GM12878 (cell line): ENCODE results near the gene GREB1. TPM values are rescaled to one million over a fixed set of nuclear protein-coding genes. Genes with fewer than 3 reads are reported as not detected.

ENCODE experiments used
- ATAC-seq: fragments of 200-7000 bp; cut with Tn5 transposase; 3 replicates; pipeline ENCODE4 v1.9.1; 2020; ENCODE audit warnings: mild to moderate bottlenecking, moderate library complexity
- BruUV-seq: library from RNA; stranded (reverse); fragments of 400-500 nt; replicated peaks from 2 replicates; lab custom pipeline; 2021; lab: Mats Ljungman, UMichigan
- CTCF ChIA-PET: fragments of 300-600 bp; sonication (Branson Sonifier 250); formaldehyde crosslinking; extraction: SDS; loops from one replicate; lab custom pipeline; 2021; ENCODE audit warnings: inconsistent platforms; lab: Yijun Ruan, JAX
- POLR2A ChIA-PET: fragments of 350-600 bp; formaldehyde crosslinking; extraction: SDS; loops from one replicate; lab custom pipeline; 2021; ENCODE audit warnings: inconsistent platforms; lab: Charles Lee
- RAD21 ChIA-PET: fragments of 300-600 bp; sonication (Branson Sonifier 250); formaldehyde crosslinking; loops from one replicate; lab custom pipeline; 2023; ENCODE audit warnings: antibody characterized with exemption; ENCODE audit not compliant: unreplicated experiment; lab: Charles Lee
- SMC1A ChIA-PET: fragments of 300-600 bp; sonication (Branson Sonifier 250); formaldehyde crosslinking; loops from one replicate; lab custom pipeline; 2023; ENCODE audit not compliant: unreplicated experiment, uncharacterized antibody; lab: Charles Lee
- DNase-seq: peaks from one replicate; pipeline ENCODE4 v3.0.0-alpha.2; 2011; ENCODE audit warnings: low read depth, low spot score
- FAIRE-seq: peaks from 3 replicates; lab custom pipeline; 2011; peaks lifted over from hg19 to GRCh38; lab: Jason Lieb, UNC
- H2AFZ ChIP-seq: 2 replicates; pipeline ENCODE4 v1.6.0; 2011; ENCODE audit warnings: low read depth, low read length, control low read depth; ENCODE audit not compliant: control insufficient read depth
- H3K27ac ChIP-seq: 2 replicates; pipeline ENCODE4 v1.5.1; 2011; ENCODE audit warnings: control low read depth; ENCODE audit not compliant: control insufficient read depth, insufficient read depth
- H3K27me3 ChIP-seq, 2 experiments: replicated peaks in 1 of 2; 2 replicates each; pipeline versions ENCODE4 v1.6.0 to v1.6.1; 2011; ENCODE audit warnings: low read length in 1 of 2; ENCODE audit not compliant: control insufficient read depth in 2 of 2, insufficient read depth in 2 of 2
- H3K36me3 ChIP-seq, 2 experiments: 2 replicates each; pipeline ENCODE4 v1.5.1; 2011; ENCODE audit warnings: low read length in 1 of 2; ENCODE audit not compliant: control insufficient read depth in 2 of 2, insufficient read depth in 2 of 2
- H3K4me1 ChIP-seq: 2 replicates; pipeline ENCODE4 v1.6.1; 2011; ENCODE audit warnings: mild to moderate bottlenecking, low read length, moderate library complexity, mixed read lengths; ENCODE audit not compliant: control insufficient read depth, insufficient read depth
- H3K4me2 ChIP-seq: 2 replicates; pipeline ENCODE4 v1.6.0; 2011; ENCODE audit warnings: control low read depth; ENCODE audit not compliant: control insufficient read depth, insufficient read depth
- H3K4me3 ChIP-seq: fragments of 200-600 bp; sonication (generic); 2 replicates; pipeline ENCODE4 v1.5.1; 2016
- H3K79me2 ChIP-seq: 2 replicates; pipeline ENCODE4 v1.6.0; 2011; ENCODE audit warnings: low read length; ENCODE audit not compliant: control insufficient read depth, insufficient read depth
- H3K9ac ChIP-seq: 2 replicates; pipeline ENCODE4 v1.8.0; 2011; ENCODE audit warnings: low read length, control low read depth, mixed read lengths; ENCODE audit not compliant: control insufficient read depth, insufficient read depth
- H3K9me3 ChIP-seq: replicated peaks from 3 replicates; pipeline ENCODE4 v1.5.1; 2011; ENCODE audit warnings: mild to moderate bottlenecking, low read length; ENCODE audit not compliant: control insufficient read depth, insufficient read depth
- H4K20me1 ChIP-seq: 2 replicates; pipeline ENCODE4 v1.6.0; 2011; ENCODE audit not compliant: control insufficient read depth, insufficient read depth
- E4F1 ChIP-seq: fragments of 450-650 bp; IDR thresholded peaks from 2 replicates; pipeline ENCODE4 v1.6.1; 2018; ENCODE audit warnings: borderline replicate concordance, mild to moderate bottlenecking; ENCODE audit not compliant: partially characterized antibody
- EZH2 ChIP-seq: IDR thresholded peaks from 2 replicates; pipeline ENCODE4 v1.6.1; 2012; ENCODE audit warnings: low read depth, mild to moderate bottlenecking, control low read depth, inconsistent platforms, low read length, borderline replicate concordance; ENCODE audit not compliant: control insufficient read depth
- IRF4 ChIP-seq: IDR thresholded peaks from 2 replicates; pipeline ENCODE4 v1.6.1; 2011; ENCODE audit warnings: low read depth, low read length
- KAT2A ChIP-seq: conservative IDR thresholded peaks from 2 replicates; pipeline ENCODE4 v1.6.1; 2011; ENCODE audit warnings: low read depth, low read length; ENCODE audit not compliant: control insufficient read depth
- MYC ChIP-seq: IDR thresholded peaks from 2 replicates; pipeline ENCODE4 v1.6.1; 2011; ENCODE audit warnings: mild to moderate bottlenecking, low read length, moderate library complexity, inconsistent platforms; ENCODE audit not compliant: insufficient read depth, insufficient replicate concordance, insufficient read length, severe bottlenecking
- NFXL1 ChIP-seq: fragments of 450-650 bp; IDR thresholded peaks from 2 replicates; pipeline ENCODE4 v1.6.1; 2017; ENCODE audit warnings: antibody characterized with exemption, mild to moderate bottlenecking, borderline replicate concordance
- PAX8 ChIP-seq: fragments of 450-650 bp; IDR thresholded peaks from 2 replicates; pipeline ENCODE4 v1.6.1; 2017; ENCODE audit warnings: mild to moderate bottlenecking, moderate library complexity
- POU2F2 ChIP-seq: IDR thresholded peaks from 3 replicates; pipeline ENCODE4 v1.6.1; 2011; ENCODE audit warnings: low read depth, mild to moderate bottlenecking, low read length, borderline replicate concordance
- SREBF2 ChIP-seq: IDR thresholded peaks from 2 replicates; pipeline ENCODE4 v1.6.1; 2012; ENCODE audit warnings: mild to moderate bottlenecking, low read length
- SUPT20H ChIP-seq: IDR thresholded peaks from 2 replicates; pipeline ENCODE4 v1.6.1; 2011; ENCODE audit warnings: low read depth, mild to moderate bottlenecking, low read length, moderate library complexity, borderline replicate concordance; ENCODE audit not compliant: control insufficient read depth
- SUZ12 ChIP-seq: fragments of 200-600 bp; sonication (generic); IDR thresholded peaks from one replicate; pipeline ENCODE4 v1.6.1; 2018; ENCODE audit warnings: antibody characterized with exemption, mild to moderate bottlenecking; ENCODE audit not compliant: unreplicated experiment
- YBX1 ChIP-seq: fragments of 450-650 bp; IDR thresholded peaks from 2 replicates; pipeline ENCODE4 v1.6.1; 2016; ENCODE audit warnings: antibody characterized with exemption
- ZBTB40 ChIP-seq: fragments of 450-650 bp; IDR thresholded peaks from 2 replicates; pipeline ENCODE4 v1.6.1; 2016; ENCODE audit warnings: mild to moderate bottlenecking, moderate library complexity, borderline replicate concordance
- WGBS: methylation state at CpG from one replicate; pipeline ENCODE4 v1.1.6; 2016; ENCODE audit warnings: low lambda C conversion rate; ENCODE audit not compliant: insufficient replicate concordance, insufficient coverage; ENCODE audit errors: missing lambda C conversion rate; 5-methylcytosine and 5-hydroxymethylcytosine counted together
- in situ Hi-C: fragments of 300-500 bp; cut with MboI; formaldehyde crosslinking; loops from 9 replicates; pipeline ENCODE4 v1.14.3; 2018; ENCODE audit warnings: mixed read lengths
- intact Hi-C: fragments of 100-400 bp; cut with micrococcal nuclease; formaldehyde crosslinking; loops from one replicate; pipeline ENCODE4 v1.14.2; 2022; ENCODE audit not compliant: unreplicated experiment
- polyA plus RNA-seq, 11 experiments: library from polyadenylated mRNA; depleted of rRNA in 4 of 11; unstranded in 6 of 11; stranded (reverse) in 5 of 11; fragments of >200 nt; fragmentation: Nextera tagmentation in 4 of 11; fragmentation: Illumina TruSeq in 1 of 11; extraction: Ambion mirVana in 4 of 11; extraction: Trizol in 1 of 11; gene quantifications; 1 replicate in 1 of 11; 2 replicates in 10 of 11; pipeline versions ENCODE4 v1.2.1 to v1.2.3, GENCODE V29; 2011 to 2016; ENCODE audit warnings: inconsistent platforms in 2 of 11, missing spikeins in 2 of 11, low read depth in 1 of 11
- total RNA-seq, 4 experiments: library from RNA; depleted of rRNA in 3 of 4; stranded (reverse); fragments of >200 nt in 3 of 4; fragmentation: Illumina TruSeq in 1 of 4; extraction: Trizol in 1 of 4; gene quantifications; 2 replicates each; pipeline versions ENCODE4 v1.2.1 to v1.2.3, GENCODE V29; 2013 to 2021

GREB1 gene
- total and polyA plus RNA-seq, 10 of the 15 experiments (the other 5 are each of a cell fraction or from before 2014, with no cell fraction given) = 0.09 to 2.1 (median 0.37) TPM; not detected in 1

GRCh38 chr2:11532416-11533055 lies 1.3 kb upstream of the GREB1 start:
- H3K27ac ChIP-seq = no peak overlapping the region
- RAD21 ChIA-PET = no interaction called here
- no peak overlapping the region for H3K4me3 ChIP-seq
- BruUV-seq = no TSS peak
- intact Hi-C loops = no loop called here
- peaks cover 5% of the 10 kb centered on the region for H3K4me1 ChIP-seq
- no peak overlapping the region for H3K9ac ChIP-seq
- FAIRE-seq (no peak), ATAC-seq (no peak), DNase-seq (no peak)
- no peaks in the 10 kb centered on the region for H3K79me2 ChIP-seq
- in situ Hi-C loops = no loop called here
- peaks cover 3% of the 10 kb centered on the region; the same call in 2 of the 3 replicates for H3K9me3 ChIP-seq
- peaks cover 0 to 2% of the 10 kb centered on the region in 2 experiments; a peak in 1 of 4 replicates for H3K27me3 ChIP-seq
- CTCF ChIA-PET = interaction anchor here (1.1 to 1.9 kb wide), 2 partner anchors 41 to 51 kb away, joined by 3 to 4 read pairs; no protein-coding TSS in a partner anchor
- POLR2A ChIA-PET = no interaction called here
- SMC1A ChIA-PET = no interaction called here
- H3K4me2 ChIP-seq = no peak overlapping the region
- no peaks in the 10 kb centered on the region for H4K20me1 ChIP-seq
- 37% methylated on average over 10 of the region's 10 CpGs for WGBS
- H2AFZ ChIP-seq = no peak overlapping the region
- H3K36me3 ChIP-seq = no peaks in the 10 kb centered on the region
- TF ChIP-seq NFXL1 (no peak), MYC (no peak), SUZ12 (no peak), EZH2 (no peak), YBX1 (no peak), KAT2A (no peak), PAX8 (no peak), SUPT20H (no peak), POU2F2 (no peak), IRF4 (no peak), E4F1 (no peak), SREBF2 (no peak), ZBTB40 (no peak)
